NB4 (cell line): ENCODE measurements around the gene DSP.
A peak's percentile ranks its signal among the peaks of the same experiment; 100 is the strongest.

ENCODE experiments used
- DNase-seq: peaks from one replicate; pipeline ENCODE4 v3.0.0; 2010; ENCODE audit warnings: low read depth
- H3K4me3 ChIP-seq: one replicate; pipeline ENCODE4 v1.5.1; 2011; ENCODE audit warnings: mild to moderate bottlenecking, low read depth, low read length, moderate library complexity
- MYC ChIP-seq: IDR thresholded peaks from 2 replicates; pipeline ENCODE4 v1.6.1; 2011; ENCODE audit warnings: low read depth, low read length
- POLR2A ChIP-seq: IDR thresholded peaks from 2 replicates; pipeline ENCODE4 v1.6.1; 2011; ENCODE audit warnings: mild to moderate bottlenecking; ENCODE audit not compliant: insufficient read length; ENCODE audit errors: extremely low read depth
- TF ChIP-seq, protein P1 (sequence below): IDR thresholded peaks from 2 replicates; pipeline ENCODE4 v1.6.1; 2011; ENCODE audit warnings: low read depth, low read length
- TF ChIP-seq, protein P2 (sequence below): IDR thresholded peaks from one replicate; pipeline ENCODE4 v1.5.1; 2012; ENCODE audit warnings: low read depth, low read length

Gene DSP

DNA sequence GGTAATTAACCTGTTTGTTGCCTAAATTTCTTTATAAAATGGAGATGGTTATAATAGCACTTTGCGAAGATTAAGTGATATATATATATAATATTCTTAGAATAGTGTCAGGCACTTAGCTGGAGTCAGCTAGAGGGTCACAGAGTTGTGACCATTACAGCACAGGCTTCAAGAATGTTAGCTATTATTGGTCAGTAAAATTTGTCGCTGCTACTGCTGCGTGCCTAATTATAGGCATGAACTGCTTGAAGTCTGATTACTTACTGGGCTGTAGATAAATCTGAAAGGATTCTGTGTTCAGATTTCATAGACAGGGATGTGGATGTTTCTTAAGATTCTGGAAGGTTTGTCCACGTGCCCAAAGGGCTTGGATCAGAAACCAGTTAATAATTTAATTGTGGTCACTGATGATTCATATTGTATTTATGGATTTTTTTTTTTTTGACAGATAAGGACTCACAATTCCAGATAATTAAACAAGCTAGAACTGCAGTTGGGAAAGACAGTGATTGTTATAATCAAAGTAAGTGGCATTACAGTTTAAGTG, 53.2 kb downstream of the DSP start:
- H3K4me3 ChIP-seq, result no peak overlapping the region
- no peak for DNase-seq
- TF ChIP-seq, protein P1, sequence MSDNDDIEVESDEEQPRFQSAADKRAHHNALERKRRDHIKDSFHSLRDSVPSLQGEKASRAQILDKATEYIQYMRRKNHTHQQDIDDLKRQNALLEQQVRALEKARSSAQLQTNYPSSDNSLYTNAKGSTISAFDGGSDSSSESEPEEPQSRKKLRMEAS, result no peak
- TF ChIP-seq, protein P2, sequence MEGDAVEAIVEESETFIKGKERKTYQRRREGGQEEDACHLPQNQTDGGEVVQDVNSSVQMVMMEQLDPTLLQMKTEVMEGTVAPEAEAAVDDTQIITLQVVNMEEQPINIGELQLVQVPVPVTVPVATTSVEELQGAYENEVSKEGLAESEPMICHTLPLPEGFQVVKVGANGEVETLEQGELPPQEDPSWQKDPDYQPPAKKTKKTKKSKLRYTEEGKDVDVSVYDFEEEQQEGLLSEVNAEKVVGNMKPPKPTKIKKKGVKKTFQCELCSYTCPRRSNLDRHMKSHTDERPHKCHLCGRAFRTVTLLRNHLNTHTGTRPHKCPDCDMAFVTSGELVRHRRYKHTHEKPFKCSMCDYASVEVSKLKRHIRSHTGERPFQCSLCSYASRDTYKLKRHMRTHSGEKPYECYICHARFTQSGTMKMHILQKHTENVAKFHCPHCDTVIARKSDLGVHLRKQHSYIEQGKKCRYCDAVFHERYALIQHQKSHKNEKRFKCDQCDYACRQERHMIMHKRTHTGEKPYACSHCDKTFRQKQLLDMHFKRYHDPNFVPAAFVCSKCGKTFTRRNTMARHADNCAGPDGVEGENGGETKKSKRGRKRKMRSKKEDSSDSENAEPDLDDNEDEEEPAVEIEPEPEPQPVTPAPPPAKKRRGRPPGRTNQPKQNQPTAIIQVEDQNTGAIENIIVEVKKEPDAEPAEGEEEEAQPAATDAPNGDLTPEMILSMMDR, result no peak

DNA sequence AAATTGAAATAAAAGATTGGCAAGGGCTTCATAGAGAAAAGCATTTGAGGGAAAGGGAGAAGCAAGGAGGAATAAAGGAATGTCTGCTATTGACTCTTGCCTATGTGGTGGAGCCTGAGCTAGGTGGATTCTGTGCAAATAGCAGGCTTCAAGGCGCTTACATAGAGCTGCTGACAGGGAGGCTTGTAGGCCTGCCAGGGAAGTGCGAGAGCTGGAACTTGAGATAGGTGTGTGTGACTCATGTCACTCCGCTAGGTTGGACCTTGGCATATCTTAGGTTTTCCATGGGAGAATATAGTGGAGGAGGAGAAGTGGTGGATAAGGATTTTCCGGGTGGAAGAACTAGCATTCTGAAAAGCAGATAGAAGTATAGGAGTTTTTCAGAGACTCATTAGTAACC, 62.5 kb downstream of the DSP start:
- DNase-seq, result no peak
- no peak overlapping the region for H3K4me3 ChIP-seq
- TF ChIP-seq POLR2A, result no peak
- TF ChIP-seq, protein P1, result no peak
- TF ChIP-seq, protein P2, result no peak
- no peak for TF ChIP-seq MYC

- TF ChIP-seq, protein P1, result no peak
- TF ChIP-seq POLR2A (no peak), MYC (no peak)
- TF ChIP-seq, protein P2, result no peak
- H3K4me3 ChIP-seq, result no peak overlapping the region
- no peak for DNase-seq
Measured at GRCh38 chr6:7604506-7604905, 63.0 kb downstream of the DSP start.

GRCh38 chr6:7615611-7616383, 74.3 kb downstream of the DSP start:
- no peak overlapping the region for H3K4me3 ChIP-seq
- TF ChIP-seq, protein P1, result no peak
- TF ChIP-seq, protein P2, result peak; percentile 66
- DNase-seq, result peak; percentile 75

DNA sequence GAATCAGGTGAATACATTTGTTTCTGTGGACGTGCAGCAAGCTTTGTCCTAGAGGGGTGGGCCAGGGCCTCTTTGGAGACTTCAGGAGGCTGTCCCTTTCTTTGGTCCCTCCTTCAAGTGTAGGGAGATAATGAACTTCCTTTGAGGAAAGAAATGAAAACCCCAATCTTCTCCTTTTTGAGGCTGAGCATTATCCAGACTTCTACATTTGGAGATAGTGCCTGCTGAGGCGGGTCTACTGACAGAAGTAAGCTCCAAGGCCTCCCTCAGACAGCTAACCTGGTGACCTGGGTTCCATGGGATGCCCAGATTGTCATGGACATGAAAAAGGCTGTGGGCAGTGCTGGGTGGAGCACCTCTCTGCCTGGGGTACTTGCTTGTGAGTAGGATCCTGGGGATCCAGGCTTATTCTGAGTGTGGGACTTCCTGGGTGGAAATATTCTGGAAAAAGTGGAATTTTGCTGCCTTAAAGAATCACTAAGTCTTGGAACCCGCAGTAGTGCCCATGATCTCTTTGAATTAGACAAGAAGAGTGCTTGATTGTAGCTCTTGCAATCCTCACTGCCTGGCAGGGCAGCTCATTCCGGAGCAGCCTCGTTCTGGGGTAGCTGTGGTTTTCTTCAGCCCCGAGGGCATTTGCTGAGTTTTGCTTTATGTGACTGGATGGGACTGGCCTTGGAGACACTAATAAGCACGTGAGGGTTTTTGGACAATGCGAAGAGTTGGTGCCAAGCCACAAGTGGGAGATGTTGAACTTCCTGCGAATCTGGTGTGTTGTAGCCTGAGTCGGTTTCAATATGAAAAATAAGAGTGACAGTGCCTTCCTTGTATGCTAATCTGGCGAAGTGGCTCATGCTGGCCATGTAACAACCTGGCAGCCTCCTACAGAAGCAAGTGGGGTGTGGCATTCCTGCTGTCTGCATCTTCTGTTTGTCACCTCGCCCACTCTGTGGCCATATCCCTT, 76.6 kb downstream of the DSP start:
- TF ChIP-seq, protein P2, result peak; percentile 35
- TF ChIP-seq POLR2A, result no peak
- peak; percentile 83 for TF ChIP-seq MYC
- TF ChIP-seq, protein P1, result peak; percentile 91
- peak; percentile 96 for DNase-seq
- H3K4me3 ChIP-seq, result no peak overlapping the region
